Panc1 (cell line): Measurements from ENCODE around the gene AATF. TPM values are rescaled to one million over a fixed set of nuclear protein-coding genes. Genes with fewer than 3 reads are reported as not detected.

Experiments used
- ATAC-seq: fragments of 200-7000 bp; cut with Tn5 transposase; 2 replicates; pipeline ENCODE4 v1.9.1; 2020; ENCODE audit warnings: mild to moderate bottlenecking, moderate library complexity
- BruUV-seq: library from RNA; stranded (reverse); fragments of 400-500 nt; replicated peaks from 2 replicates; lab custom pipeline; 2021; lab: Mats Ljungman, UMichigan
- CTCF ChIA-PET: fragments of 300-600 bp; sonication (Branson Sonifier 250); formaldehyde crosslinking; loops from one replicate; lab custom pipeline; 2022; ENCODE audit warnings: antibody characterized with exemption; lab: Charles Lee
- POLR2A ChIA-PET: fragments of 300-600 bp; sonication (Branson Sonifier 250); formaldehyde crosslinking; loops from one replicate; lab custom pipeline; 2022; ENCODE audit warnings: antibody characterized with exemption; lab: Charles Lee
- DNase-seq: peaks from one replicate; pipeline ENCODE4 v3.0.0-alpha.2; 2010; ENCODE audit warnings: low read depth, low spot score
- H3K27ac ChIP-seq: 2 replicates; pipeline ENCODE4 v1.5.1; 2011; ENCODE audit warnings: mild to moderate bottlenecking, low read length, inconsistent platforms
- H3K27me3 ChIP-seq: fragments of 200-500 bp; sonication (Bioruptor generic); 2 replicates; pipeline ENCODE4 v1.6.0; 2014; ENCODE audit warnings: low read length, inconsistent platforms; ENCODE audit not compliant: control insufficient read depth, insufficient read depth
- H3K36me3 ChIP-seq: fragments of 200-500 bp; sonication (Bioruptor generic); 2 replicates; pipeline ENCODE4 v1.5.1; 2014; ENCODE audit warnings: inconsistent platforms, mild to moderate bottlenecking, low read length, moderate library complexity; ENCODE audit not compliant: control insufficient read depth, insufficient read depth
- H3K4me1 ChIP-seq: 2 replicates; pipeline ENCODE4 v1.5.1; 2011; ENCODE audit warnings: inconsistent platforms, mild to moderate bottlenecking, low read length, moderate library complexity; ENCODE audit not compliant: control insufficient read depth, insufficient read depth
- H3K4me3 ChIP-seq, 2 experiments: 2 replicates each; pipeline ENCODE4 v1.5.1; 2011 to 2012; ENCODE audit warnings: low read depth in 2 of 2, low read length in 2 of 2, mild to moderate bottlenecking in 2 of 2, inconsistent platforms in 1 of 2, moderate library complexity in 1 of 2
- H3K9me3 ChIP-seq: fragments of 200-500 bp; sonication (Bioruptor generic); 2 replicates; pipeline ENCODE4 v1.5.1; 2014; ENCODE audit warnings: low read depth, mild to moderate bottlenecking, inconsistent platforms, low read length, moderate library complexity; ENCODE audit not compliant: control insufficient read depth, insufficient read depth
- POLR2AphosphoS5 ChIP-seq: IDR thresholded peaks from 2 replicates; pipeline ENCODE4 v1.6.1; 2012; ENCODE audit warnings: mild to moderate bottlenecking, low read depth, low read length, moderate library complexity
- SIN3A ChIP-seq: IDR thresholded peaks from 2 replicates; pipeline ENCODE4 v1.6.1; 2012; ENCODE audit warnings: low read depth, mild to moderate bottlenecking, low read length, moderate library complexity, borderline replicate concordance; ENCODE audit not compliant: insufficient read depth
- TCF7L2 ChIP-seq: IDR thresholded peaks from 2 replicates; pipeline ENCODE4 v1.6.1; 2011; ENCODE audit warnings: mild to moderate bottlenecking, low read depth, low read length, inconsistent platforms
- in situ Hi-C: cut with HindIII; loops from 2 replicates; pipeline ENCODE4 v1.10.0; 2016; ENCODE audit warnings: low sequenced_read_pairs, low pct_unique_long_range_greater_than_20kb
- intact Hi-C: fragments of 100-400 bp; cut with micrococcal nuclease; formaldehyde crosslinking; loops from one replicate; pipeline ENCODE4 v1.10.0; 2022; ENCODE audit not compliant: unreplicated experiment
- total RNA-seq: library from RNA; stranded (reverse); gene quantifications from one replicate; pipeline ENCODE4 v1.2.1, GENCODE V29; 2021; ENCODE audit not compliant: unreplicated experiment
- TF ChIP-seq, protein P1 (sequence below), 2 experiments: IDR thresholded peaks; 2 replicates each; pipeline ENCODE4 v1.6.1; 2011 to 2012; ENCODE audit warnings: low read depth in 2 of 2, control low read depth in 1 of 2, low read length in 1 of 2, mild to moderate bottlenecking in 1 of 2, moderate library complexity in 1 of 2; ENCODE audit not compliant: insufficient read depth in 1 of 2
- TF ChIP-seq, protein P2 (sequence below): fragments of 450-650 bp; IDR thresholded peaks from 2 replicates; pipeline ENCODE4 v1.5.1; 2017; ENCODE audit warnings: mild to moderate bottlenecking

Gene AATF
- total RNA-seq, 1 experiment from 2014 or later: 58.1 TPM

DNA sequence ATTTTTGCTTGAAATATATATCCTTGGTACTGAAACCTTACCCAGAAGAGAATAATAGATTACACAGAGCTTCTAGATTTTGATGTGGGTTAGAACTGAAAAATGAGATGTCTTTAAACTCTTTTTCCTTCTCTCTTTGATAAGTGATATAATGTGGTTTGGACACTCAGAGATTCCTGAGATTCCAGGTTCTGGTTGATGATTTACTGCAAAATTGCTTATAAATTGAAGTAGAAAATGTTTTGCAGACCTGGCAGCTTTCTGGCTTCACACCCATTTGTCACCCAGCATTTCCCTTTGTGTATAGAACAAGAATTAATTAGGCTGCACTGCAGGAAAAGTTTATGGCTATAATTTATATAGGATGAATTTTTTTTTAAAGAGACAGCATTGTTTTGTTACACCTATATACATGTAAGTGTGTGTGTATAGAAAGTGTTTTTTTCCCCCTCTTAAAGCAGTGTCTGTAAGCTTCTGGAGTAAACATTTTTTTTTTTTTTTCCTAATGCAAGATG lies 23.5 kb downstream of the AATF start:
- H3K4me3 ChIP-seq: no peak overlapping the region
- ChIA-PET POLR2A (interaction anchor here (0.6 kb wide), 1 partner anchor 45 kb away, joined by 3 read pairs; no protein-coding TSS in a partner anchor), CTCF (no interaction called here)
- intact Hi-C loops: no loop called here
- DNase-seq (no peak), ATAC-seq (no peak)
- no peak overlapping the region for H3K27ac ChIP-seq
- no peaks in the 10 kb centered on the region for H3K9me3 ChIP-seq
- TSS peak; percentile 10 for BruUV-seq
- peaks cover 2% of the 10 kb centered on the region; the same call in 1 of the 2 replicates for H3K36me3 ChIP-seq
- H3K4me1 ChIP-seq: peaks cover 12% of the 10 kb centered on the region
- TF ChIP-seq SIN3A (no peak), POLR2AphosphoS5 (no peak), TCF7L2 (no peak)
- TF ChIP-seq, protein P1, sequence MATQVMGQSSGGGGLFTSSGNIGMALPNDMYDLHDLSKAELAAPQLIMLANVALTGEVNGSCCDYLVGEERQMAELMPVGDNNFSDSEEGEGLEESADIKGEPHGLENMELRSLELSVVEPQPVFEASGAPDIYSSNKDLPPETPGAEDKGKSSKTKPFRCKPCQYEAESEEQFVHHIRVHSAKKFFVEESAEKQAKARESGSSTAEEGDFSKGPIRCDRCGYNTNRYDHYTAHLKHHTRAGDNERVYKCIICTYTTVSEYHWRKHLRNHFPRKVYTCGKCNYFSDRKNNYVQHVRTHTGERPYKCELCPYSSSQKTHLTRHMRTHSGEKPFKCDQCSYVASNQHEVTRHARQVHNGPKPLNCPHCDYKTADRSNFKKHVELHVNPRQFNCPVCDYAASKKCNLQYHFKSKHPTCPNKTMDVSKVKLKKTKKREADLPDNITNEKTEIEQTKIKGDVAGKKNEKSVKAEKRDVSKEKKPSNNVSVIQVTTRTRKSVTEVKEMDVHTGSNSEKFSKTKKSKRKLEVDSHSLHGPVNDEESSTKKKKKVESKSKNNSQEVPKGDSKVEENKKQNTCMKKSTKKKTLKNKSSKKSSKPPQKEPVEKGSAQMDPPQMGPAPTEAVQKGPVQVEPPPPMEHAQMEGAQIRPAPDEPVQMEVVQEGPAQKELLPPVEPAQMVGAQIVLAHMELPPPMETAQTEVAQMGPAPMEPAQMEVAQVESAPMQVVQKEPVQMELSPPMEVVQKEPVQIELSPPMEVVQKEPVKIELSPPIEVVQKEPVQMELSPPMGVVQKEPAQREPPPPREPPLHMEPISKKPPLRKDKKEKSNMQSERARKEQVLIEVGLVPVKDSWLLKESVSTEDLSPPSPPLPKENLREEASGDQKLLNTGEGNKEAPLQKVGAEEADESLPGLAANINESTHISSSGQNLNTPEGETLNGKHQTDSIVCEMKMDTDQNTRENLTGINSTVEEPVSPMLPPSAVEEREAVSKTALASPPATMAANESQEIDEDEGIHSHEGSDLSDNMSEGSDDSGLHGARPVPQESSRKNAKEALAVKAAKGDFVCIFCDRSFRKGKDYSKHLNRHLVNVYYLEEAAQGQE (IDR thresholded peaks at IDR 0.05; ENCODE audit: insufficient read depth in 1 of 2, low read depth in 2 of 2, low read length in 1 of 2): no peak
- TF ChIP-seq, protein P2, sequence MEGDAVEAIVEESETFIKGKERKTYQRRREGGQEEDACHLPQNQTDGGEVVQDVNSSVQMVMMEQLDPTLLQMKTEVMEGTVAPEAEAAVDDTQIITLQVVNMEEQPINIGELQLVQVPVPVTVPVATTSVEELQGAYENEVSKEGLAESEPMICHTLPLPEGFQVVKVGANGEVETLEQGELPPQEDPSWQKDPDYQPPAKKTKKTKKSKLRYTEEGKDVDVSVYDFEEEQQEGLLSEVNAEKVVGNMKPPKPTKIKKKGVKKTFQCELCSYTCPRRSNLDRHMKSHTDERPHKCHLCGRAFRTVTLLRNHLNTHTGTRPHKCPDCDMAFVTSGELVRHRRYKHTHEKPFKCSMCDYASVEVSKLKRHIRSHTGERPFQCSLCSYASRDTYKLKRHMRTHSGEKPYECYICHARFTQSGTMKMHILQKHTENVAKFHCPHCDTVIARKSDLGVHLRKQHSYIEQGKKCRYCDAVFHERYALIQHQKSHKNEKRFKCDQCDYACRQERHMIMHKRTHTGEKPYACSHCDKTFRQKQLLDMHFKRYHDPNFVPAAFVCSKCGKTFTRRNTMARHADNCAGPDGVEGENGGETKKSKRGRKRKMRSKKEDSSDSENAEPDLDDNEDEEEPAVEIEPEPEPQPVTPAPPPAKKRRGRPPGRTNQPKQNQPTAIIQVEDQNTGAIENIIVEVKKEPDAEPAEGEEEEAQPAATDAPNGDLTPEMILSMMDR: no peak
- no peaks in the 10 kb centered on the region for H3K27me3 ChIP-seq
- in situ Hi-C loops: no loop called here

DNA sequence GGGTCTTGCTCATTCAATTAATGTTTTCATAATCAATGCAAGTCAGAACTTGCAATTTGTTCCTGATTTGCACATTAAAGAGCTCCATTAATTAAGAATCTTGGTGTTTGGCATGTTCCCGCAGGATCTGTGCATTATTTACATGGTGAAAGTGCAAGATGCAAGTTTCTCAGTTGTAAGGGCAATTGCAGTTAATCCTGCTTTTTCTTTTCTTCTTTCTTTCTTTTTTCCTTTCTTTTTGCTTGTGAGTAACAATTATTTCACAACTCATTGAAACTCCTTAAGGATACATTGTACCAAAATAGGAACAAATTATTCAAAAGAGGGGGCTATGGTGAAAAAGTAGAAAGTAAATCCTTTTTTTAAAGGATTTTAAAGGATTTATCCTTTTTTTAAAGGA lies 24.2 kb downstream of the AATF start:
- CTCF ChIA-PET: no interaction called here
- no peak overlapping the region for H3K27ac ChIP-seq
- in situ Hi-C loops: no loop called here
- intact Hi-C loops: no loop called here
- H3K4me3 ChIP-seq: no peak overlapping the region
- peaks cover 18% of the 10 kb centered on the region for H3K4me1 ChIP-seq
- DNase-seq (no peak), ATAC-seq (no peak)
- no peaks in the 10 kb centered on the region for H3K9me3 ChIP-seq
- POLR2A ChIA-PET: no interaction called here
- no peaks in the 10 kb centered on the region for H3K27me3 ChIP-seq
- H3K36me3 ChIP-seq: peaks cover 2% of the 10 kb centered on the region; the same call in 1 of the 2 replicates
- TF ChIP-seq POLR2AphosphoS5 (no peak), SIN3A (no peak), TCF7L2 (no peak)
- TF ChIP-seq, protein P1 (IDR thresholded peaks at IDR 0.05; ENCODE audit: insufficient read depth in 1 of 2, low read depth in 2 of 2, low read length in 1 of 2): no peak
- TF ChIP-seq, protein P2: no peak
- BruUV-seq: no TSS peak
